CMK (cell line): ENCODE data around the gene LDLRAD4.

ENCODE experiments used
- DNase-seq: peaks from one replicate; pipeline ENCODE4 v3.0.0-alpha.2; 2010; ENCODE audit warnings: low read depth

Gene LDLRAD4

GRCh38 chr18:13514558-13514957 is 296.0 kb downstream of the LDLRAD4 start:
- DNase-seq: no peak

GRCh38 chr18:13516855-13517254 is 298.3 kb downstream of the LDLRAD4 start:
- no peak for DNase-seq

DNA sequence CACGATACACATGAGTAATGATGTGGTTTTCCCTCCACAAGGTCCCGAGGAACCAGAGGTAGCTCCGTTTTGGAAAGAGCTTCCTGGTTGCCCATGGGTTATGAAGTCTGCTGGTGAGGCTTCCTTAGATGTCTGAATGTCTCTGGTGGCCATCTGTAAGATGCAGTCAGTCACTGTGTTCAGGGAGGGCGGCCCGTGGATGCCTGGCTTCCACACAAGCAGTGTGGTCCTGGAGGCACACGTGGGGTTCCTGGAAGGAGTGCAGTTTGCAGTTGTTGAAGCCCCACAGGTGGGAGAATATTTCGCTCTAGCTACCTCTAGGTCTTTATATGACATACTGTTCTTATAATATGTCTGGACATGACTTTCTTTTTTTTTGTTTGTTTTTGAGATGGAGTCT is 298.8 kb downstream of the LDLRAD4 start:
- DNase-seq: no peak

DNA sequence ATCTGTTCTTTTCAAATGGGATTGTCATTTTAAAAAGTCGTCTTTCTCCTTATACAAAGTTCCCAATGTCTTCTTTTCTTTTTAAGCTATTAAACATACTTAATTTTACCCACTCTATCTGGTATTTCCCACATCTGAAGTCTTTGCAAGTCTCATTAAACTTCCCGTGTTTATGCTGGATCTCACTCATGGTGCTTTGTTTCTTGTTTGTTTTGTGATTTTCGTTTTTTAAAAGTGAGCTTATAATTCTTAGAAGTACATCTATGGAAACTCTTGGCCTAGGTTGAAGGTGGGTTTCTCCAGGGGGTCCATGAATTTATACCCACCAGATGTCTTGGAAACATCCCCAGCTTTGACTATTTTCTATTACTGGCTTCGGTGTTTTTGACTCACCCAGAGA is 299.8 kb downstream of the LDLRAD4 start:
- no peak for DNase-seq

DNA sequence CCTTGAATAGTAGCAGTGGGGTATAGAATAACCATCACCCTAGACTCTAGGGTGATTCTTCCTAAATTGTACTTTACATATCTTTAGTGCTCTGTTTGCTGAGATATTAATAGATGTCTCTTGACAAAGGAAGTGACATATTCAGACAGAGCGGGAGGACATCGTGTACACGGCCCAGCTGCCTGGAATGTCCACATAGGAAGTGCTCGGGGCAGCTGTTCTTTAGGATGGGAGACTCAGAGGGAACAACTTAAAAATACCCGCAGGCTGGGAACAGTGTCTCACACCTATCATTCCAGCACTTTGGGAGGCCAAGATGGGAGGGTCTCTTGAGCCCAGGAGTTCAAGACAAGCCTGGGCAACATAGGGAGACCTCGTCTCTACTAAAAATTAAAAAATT is 301.7 kb downstream of the LDLRAD4 start:
- no peak for DNase-seq

GRCh38 chr18:13520741-13521140 is 302.2 kb downstream of the LDLRAD4 start:
- DNase-seq: no peak

DNA sequence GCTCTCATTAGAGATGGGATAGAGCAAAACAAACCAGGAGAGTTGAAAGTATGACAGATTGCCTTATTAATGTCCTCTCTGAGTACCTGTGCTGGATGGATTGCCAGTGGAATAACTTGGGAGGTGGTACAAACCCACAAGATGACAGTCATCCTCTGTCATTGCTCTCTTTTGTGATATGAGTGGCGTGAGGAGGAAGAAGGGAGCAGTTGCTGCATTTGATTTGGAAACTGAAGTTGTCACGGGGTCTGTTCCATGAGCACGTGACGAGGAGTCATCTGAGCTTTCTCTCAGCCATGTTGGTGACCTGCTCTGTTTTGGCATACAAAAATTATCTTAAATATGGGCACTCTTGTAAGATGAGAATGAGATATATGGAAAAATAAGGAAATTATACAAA is 302.9 kb downstream of the LDLRAD4 start:
- DNase-seq: no peak

- DNase-seq: no peak
These were observed 303.7 kb downstream of the LDLRAD4 start for GRCh38 chr18:13522256-13522655.

GRCh38 chr18:13522861-13523660 is 304.5 kb downstream of the LDLRAD4 start:
- no peak for DNase-seq

- DNase-seq: no peak
These were observed 305.5 kb downstream of the LDLRAD4 start for GRCh38 chr18:13524054-13524453.

GRCh38 chr18:13524811-13525210 is 306.3 kb downstream of the LDLRAD4 start:
- DNase-seq: no peak

GRCh38 chr18:13525381-13526029 is 306.9 kb downstream of the LDLRAD4 start:
- DNase-seq: no peak

DNA sequence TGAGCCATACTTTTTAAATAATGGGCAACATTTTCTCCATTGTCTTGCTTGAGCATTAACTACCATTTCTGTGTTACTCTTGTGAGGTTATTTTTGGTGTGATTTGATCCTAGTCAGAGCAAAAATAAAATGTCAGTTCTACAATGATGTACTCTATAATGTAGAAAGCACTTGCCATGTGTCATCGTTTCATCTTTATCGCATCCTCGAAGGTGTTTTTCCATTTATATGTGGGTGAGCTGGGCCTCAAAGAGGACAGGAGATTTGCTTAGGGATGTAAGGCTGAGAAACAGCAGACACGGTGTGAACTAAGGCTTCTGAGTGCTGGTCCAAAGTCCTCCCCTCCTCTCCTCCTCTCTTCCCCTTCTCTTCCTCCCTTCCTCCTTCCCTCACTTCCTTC is 308.0 kb downstream of the LDLRAD4 start:
- DNase-seq: no peak

DNA sequence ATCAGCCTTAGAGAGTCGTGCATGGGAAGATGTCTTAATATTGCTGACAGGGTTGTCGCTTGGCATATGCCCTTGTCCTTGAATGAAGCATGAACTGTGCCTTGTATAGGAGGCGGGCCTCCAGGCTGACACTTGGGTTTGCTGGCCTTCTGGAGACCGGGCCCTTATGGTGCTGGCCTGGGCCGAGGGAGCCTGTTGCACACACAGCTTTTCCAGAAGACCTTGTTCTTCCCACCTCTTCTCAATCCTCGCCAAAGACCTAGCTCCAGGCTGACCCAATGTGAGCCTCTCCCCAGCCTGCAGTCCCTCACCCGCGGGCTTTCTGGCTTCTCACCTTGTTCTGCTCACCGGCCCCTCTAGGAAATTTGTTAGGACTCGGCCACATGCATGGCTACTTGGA is 308.7 kb downstream of the LDLRAD4 start:
- no peak for DNase-seq

DNA sequence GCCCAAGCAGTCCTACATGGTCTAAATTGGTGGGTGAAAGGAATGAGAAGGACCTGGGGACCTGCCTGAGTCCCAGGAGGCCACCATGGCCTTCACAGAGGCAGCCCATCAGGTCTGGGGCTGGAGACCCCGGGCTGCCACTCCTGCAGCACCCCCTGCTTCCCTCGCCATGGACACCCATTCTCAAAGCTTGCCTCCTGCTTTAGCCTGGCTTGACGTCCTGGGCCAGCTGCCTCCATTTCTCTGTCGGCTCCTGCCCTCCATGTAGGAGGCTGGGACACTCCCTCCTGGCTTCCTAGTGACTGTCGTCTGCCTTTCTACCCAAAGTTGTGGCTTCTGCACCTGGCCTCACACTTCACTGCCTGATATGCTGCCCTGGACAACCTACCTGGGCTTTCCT is 309.2 kb downstream of the LDLRAD4 start:
- no peak for DNase-seq

- no peak for DNase-seq
These were observed 310.3 kb downstream of the LDLRAD4 start for GRCh38 chr18:13528739-13529392.

GRCh38 chr18:13530033-13530878 is 311.7 kb downstream of the LDLRAD4 start:
- no peak for DNase-seq

DNA sequence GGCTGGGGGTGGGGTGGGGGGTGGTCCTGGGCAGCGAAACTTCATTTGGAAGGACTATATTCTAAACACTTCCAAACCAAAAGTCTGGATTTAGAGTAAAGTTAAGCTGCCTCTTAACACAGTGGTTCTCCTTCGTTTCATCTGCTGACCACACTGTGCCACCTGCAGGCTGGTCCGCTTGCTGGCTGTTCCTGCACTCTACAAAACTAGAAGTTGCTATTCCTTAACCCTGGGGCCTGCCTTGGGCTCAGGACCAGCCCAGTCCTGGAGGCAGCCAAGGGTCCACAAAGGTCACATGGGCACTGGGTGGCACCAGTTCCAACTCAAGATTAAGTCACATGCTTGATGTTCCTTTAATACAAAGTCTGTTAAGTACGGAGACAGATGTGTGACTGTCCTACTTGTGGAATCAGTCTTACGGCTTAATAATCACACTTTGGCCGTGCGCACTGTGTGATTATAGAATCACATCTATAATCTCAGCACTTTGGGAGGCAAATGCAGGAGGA is 312.4 kb downstream of the LDLRAD4 start:
- DNase-seq: no peak

DNA sequence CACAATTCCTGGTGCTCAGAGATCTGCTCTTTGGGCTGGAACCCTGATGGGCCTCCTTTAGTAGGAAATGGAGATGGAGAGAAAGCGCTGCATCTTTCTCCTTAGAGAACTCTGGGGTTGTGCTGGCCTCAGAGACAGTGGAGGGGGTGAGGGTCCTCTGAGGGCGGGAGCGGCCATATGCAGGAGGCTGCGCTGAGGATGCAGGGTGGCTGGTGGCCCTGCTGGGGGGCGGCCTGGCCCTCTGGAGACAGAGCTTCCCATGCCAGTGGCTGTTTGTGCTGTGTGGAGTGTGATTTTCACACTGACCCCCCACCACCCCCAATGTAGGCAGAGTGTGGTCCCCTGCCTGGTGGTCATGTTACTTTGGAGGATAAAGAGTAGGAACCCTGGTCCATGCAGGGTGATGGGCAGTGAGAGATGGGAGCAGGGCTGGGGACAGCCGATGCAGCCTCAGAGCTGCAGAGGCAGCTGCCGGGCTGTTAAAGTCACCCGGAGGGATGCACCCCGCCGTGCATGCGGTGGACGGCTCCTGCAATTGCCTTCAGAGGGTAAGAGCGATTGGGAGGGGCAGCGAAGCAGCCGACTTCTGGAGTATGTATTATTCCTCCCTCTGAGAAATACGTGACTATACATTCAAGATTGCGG is 313.2 kb downstream of the LDLRAD4 start:
- no peak for DNase-seq

- no peak for DNase-seq
These were observed 314.0 kb downstream of the LDLRAD4 start for GRCh38 chr18:13532406-13533075.

- no peak for DNase-seq
These were observed 316.1 kb downstream of the LDLRAD4 start for GRCh38 chr18:13534631-13535030.
